Measurements from ENCODE around the gene PUM2.

The PUM2 gene

DNA sequence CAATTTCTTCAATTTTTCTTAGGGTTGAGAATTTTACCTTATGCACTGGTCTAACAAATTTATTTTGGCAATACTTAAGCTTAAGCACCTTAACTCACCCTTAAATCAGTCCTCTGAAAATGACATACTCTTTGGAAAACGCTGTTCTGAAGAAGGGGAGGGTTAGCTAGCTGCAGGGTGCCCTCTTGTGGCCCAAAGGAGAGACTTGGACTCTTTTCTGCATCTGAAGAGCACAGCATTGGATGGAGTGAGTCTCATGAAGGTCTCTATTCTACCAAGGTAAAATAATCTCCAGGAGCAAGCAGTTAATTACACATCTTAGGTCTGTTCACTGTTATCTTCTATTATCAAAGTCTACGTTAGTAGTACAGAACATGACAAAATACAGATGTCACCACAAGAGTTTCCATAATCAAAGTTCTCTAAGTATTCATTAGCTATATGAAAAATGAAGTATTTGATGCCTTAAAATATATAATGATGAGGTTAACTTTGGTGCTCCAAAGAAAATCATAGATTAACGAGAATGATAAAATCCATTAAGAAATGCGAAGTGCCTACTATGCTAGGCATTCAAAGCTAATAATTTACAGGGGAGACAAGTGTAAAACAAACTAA is 24.4 kb downstream of the PUM2 start:
- TF ChIP-seq, protein P1, sequence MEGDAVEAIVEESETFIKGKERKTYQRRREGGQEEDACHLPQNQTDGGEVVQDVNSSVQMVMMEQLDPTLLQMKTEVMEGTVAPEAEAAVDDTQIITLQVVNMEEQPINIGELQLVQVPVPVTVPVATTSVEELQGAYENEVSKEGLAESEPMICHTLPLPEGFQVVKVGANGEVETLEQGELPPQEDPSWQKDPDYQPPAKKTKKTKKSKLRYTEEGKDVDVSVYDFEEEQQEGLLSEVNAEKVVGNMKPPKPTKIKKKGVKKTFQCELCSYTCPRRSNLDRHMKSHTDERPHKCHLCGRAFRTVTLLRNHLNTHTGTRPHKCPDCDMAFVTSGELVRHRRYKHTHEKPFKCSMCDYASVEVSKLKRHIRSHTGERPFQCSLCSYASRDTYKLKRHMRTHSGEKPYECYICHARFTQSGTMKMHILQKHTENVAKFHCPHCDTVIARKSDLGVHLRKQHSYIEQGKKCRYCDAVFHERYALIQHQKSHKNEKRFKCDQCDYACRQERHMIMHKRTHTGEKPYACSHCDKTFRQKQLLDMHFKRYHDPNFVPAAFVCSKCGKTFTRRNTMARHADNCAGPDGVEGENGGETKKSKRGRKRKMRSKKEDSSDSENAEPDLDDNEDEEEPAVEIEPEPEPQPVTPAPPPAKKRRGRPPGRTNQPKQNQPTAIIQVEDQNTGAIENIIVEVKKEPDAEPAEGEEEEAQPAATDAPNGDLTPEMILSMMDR (IDR thresholded peaks at IDR 0.05; ENCODE audit: borderline replicate concordance, insufficient read depth, low read depth, low read length), result peak; percentile 87
- no peak overlapping the region for H3K4me3 ChIP-seq (ENCODE audit: low read depth, low read length)

DNA sequence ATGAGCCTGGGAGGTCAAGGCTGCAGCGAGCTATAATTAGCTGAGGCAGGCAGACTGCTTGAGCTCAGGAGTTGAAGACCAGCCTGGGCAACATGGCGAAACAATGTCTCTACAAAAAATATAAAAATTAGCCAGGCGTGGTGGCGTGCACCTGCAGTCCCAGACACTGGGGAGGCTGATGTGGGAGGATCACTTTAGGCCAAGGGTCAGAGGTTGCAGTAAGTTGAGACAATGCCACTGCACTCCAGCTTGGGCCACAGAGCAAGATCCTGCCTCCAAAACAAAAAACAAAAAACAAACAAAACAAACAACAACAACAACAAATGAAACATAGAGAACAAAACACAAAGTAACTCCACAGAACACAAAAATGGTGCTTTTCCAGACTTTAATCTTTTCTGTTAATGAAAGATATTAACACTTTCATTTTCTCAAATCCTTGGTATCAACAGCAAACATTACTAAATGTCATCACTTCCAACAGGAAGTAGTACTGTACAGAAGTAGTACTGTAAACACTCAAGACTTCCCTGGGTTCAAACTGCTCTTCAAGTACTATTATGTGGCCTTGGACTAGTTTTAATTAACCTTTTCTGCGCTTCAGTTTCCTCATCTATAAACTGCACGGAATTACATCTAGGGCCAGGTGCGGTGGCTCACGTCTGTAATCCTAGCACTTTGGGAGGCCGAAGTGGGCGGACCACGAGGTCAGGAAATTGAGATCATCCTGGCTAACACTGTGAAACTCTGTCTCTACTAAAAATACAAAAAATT is 27.9 kb downstream of the PUM2 start:
- H3K4me3 ChIP-seq (ENCODE audit: low read depth, low read length), result no peak overlapping the region
- TF ChIP-seq, protein P1 (IDR thresholded peaks at IDR 0.05; ENCODE audit: borderline replicate concordance, insufficient read depth, low read depth, low read length), result no peak

DNA sequence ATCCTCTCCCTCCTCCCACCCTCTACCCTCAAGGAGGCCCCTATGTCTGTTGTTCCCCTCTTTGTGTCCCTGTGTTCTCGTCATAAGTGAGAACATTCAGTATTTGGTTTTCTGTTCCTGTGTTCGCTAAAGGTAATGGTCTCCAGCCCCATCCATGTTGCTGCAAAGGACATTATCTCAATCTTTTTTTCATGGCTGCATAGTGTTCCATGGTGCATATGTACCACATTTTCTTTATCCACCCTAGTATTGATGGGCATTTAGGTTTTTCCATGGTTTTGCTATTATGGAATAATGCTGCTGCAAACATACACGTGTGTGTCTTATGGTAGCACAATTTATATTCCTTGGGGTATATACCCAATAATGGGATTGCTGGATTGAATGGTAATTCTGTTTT is 33.0 kb downstream of the PUM2 start:
- no peak overlapping the region for H3K4me3 ChIP-seq (ENCODE audit: low read depth, low read length)
- TF ChIP-seq, protein P1 (IDR thresholded peaks at IDR 0.05; ENCODE audit: borderline replicate concordance, insufficient read depth, low read depth, low read length), result no peak

DNA sequence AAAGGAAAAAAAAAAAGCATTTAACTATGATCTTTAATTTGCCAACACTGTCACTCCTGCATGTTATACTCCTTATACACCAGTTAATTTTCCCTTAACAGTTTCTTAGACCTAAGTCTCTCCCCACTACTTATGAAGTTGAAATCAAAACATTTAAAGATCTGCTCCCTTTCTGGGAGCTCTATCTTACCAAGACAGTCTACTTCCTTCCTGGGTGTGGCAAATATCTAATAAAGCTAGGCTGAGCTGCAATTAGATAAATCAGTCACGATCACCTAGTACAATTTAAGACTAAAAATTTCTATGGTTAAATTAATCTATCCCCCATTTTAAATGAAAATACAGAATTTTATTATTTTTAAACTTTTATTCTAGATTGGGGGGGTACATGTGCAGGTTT is 33.4 kb downstream of the PUM2 start:
- H3K4me3 ChIP-seq (ENCODE audit: low read depth, low read length), result no peak overlapping the region
- TF ChIP-seq, protein P1 (IDR thresholded peaks at IDR 0.05; ENCODE audit: borderline replicate concordance, insufficient read depth, low read depth, low read length), result no peak

DNA sequence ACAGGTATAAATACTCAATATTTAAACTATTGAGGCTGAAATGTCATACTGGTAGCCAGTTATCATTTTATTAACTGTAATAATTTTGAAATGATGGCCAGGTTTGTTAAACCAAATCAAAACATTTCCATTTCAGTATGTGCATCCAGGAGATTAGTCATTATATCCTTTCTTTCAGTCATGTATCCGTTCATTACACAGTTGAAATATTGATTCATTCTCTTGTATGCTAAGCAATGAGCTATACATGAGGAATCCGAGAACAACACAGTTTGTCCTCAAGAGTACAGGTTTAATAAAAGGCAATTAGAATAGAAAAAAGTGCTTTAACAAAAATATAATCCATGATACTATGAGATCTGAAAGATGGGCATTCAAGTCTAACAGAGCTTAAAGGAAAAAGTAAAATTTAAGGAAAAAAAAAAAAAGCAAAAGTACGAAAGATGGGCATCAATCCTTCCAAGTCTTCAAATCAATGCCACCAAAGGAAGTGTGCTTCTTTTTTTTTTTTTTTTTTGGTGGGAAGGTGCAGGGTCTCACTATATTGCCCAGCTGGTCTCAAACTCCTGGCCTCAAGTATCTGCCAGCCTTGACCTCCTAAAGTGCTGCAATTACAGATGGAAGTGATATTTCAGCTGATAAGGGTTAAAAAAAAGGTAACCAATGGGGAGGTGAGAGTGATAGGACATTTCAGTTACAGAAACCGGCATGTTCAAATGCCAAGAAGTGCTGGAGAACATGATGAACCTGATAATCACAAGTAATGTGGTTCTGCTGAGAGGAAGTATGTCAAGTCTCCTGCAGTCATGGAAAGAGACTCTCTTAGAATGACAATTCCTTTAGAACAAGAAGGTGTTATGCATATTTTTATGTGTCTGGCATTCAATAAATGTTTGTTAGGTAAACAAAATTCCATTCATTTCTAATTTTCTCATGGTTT is 35.8 kb downstream of the PUM2 start:
- no peak overlapping the region for H3K4me3 ChIP-seq (ENCODE audit: low read depth, low read length)
- TF ChIP-seq, protein P1 (IDR thresholded peaks at IDR 0.05; ENCODE audit: borderline replicate concordance, insufficient read depth, low read depth, low read length), result no peak

DNA sequence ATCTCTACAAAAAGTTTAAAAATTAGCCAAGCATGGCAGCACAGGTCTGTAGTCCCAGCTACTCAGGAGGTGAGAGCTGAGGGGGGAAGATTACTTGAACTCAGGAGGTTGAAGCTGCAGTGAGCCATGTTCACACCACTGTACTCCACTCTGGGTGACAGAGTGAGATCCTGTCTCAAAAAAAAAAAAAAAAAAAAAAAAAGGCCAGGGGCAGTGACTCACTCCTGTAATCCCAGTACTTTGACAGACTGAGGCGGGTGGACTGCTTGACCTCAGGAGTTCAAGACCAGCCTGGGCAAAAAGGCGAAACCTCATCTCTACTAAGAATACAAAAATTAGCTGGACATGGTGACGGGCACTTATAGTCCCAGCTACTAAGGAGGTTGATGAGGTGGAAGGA is 37.0 kb downstream of the PUM2 start:
- H3K4me3 ChIP-seq (ENCODE audit: low read depth, low read length), result no peak overlapping the region
- TF ChIP-seq, protein P1 (IDR thresholded peaks at IDR 0.05; ENCODE audit: borderline replicate concordance, insufficient read depth, low read depth, low read length), result no peak

Data from GM12875 (cell line).